A549 (cell line): ENCODE results near the gene LCP1. TPM values are rescaled to one million over a fixed set of nuclear protein-coding genes. Genes with fewer than 3 reads are reported as not detected.

Source experiments
- ATAC-seq, 2 experiments: fragments of 200-7000 bp in 1 of 2; fragments of >200 bp in 1 of 2; cut with Nextera tagmentation in 1 of 2; cut with Tn5 transposase in 1 of 2; 3 replicates each; pipeline versions ENCODE4 v1.8.0 to v1.9.1; 2018 to 2020; ENCODE audit warnings: mild to moderate bottlenecking in 1 of 2, moderate library complexity in 1 of 2
- CTCF ChIA-PET: fragments of 300-600 bp; sonication (Branson Sonifier 250); formaldehyde crosslinking; extraction: SDS; loops from one replicate; lab custom pipeline; 2021; ENCODE audit warnings: antibody characterized with exemption, inconsistent platforms; lab: Yijun Ruan, JAX
- POLR2A ChIA-PET: fragments of 350-600 bp; formaldehyde crosslinking; extraction: SDS; loops from one replicate; lab custom pipeline; 2021; ENCODE audit warnings: antibody characterized with exemption, inconsistent platforms; lab: Yijun Ruan, JAX
- DNase-seq, 2 experiments: peaks; one replicate each; pipeline versions ENCODE4 v3.0.0 to v3.0.0-alpha.2; 2011 to 2016; ENCODE audit warnings: low read depth in 1 of 2, low spot score in 1 of 2
- FAIRE-seq: peaks from 2 replicates; lab custom pipeline; 2011; peaks lifted over from hg19 to GRCh38; lab: Jason Lieb, UNC
- H3K27ac ChIP-seq, 2 experiments: fragments of >200 bp; sonication (Bioruptor Twin); formaldehyde crosslinking; 3 replicates each; pipeline ENCODE4 v1.5.1; 2016 to 2017
- H3K4me1 ChIP-seq: fragments of >200 bp; sonication (Bioruptor Twin); formaldehyde crosslinking; 3 replicates; pipeline ENCODE4 v1.6.1; 2016
- H3K4me2 ChIP-seq: fragments of >200 bp; sonication (Bioruptor Twin); formaldehyde crosslinking; 3 replicates; pipeline ENCODE4 v1.6.1; 2016
- H3K4me3 ChIP-seq: fragments of >200 bp; sonication (Bioruptor Twin); formaldehyde crosslinking; 3 replicates; pipeline ENCODE4 v1.5.1; 2016
- H3K9me3 ChIP-seq: fragments of >200 bp; sonication (Bioruptor Twin); formaldehyde crosslinking; 3 replicates; pipeline ENCODE4 v1.6.1; 2016
- CBX2 ChIP-seq: fragments of 200-600 bp; sonication (generic); IDR thresholded peaks from 2 replicates; pipeline ENCODE4 v1.6.1; 2016; ENCODE audit warnings: low read depth, mild to moderate bottlenecking, borderline replicate concordance
- CBX8 ChIP-seq: fragments of 200-600 bp; sonication (generic); IDR thresholded peaks from 2 replicates; pipeline ENCODE4 v1.6.1; 2016
- CHD4 ChIP-seq: fragments of 200-600 bp; sonication (generic); IDR thresholded peaks from 2 replicates; pipeline ENCODE4 v1.6.1; 2016; ENCODE audit warnings: antibody characterized with exemption, mild to moderate bottlenecking, borderline replicate concordance
- FOSL2 ChIP-seq, 2 experiments: fragments of 450-650 bp in 1 of 2; fragments of >200 bp in 1 of 2; sonication (Bioruptor Twin) in 1 of 2; formaldehyde crosslinking; IDR thresholded peaks; 2 replicates each; pipeline versions ENCODE4 v1.5.0 to v1.6.1; 2016 to 2020; ENCODE audit warnings: mild to moderate bottlenecking in 1 of 2, moderate library complexity in 1 of 2
- GATA3 ChIP-seq: IDR thresholded peaks from 2 replicates; pipeline ENCODE4 v1.6.1; 2012; ENCODE audit warnings: borderline replicate concordance
- HDAC2 ChIP-seq: fragments of 200-600 bp; sonication (generic); IDR thresholded peaks from 2 replicates; pipeline ENCODE4 v1.6.1; 2016
- HOXA7 ChIP-seq: fragments of 250-450 bp; sonication (Bioruptor Pico); IDR thresholded peaks from 2 replicates; pipeline ENCODE4 v1.5.0; 2020; ENCODE audit warnings: mild to moderate bottlenecking, moderate library complexity
- HOXB13 ChIP-seq: fragments of 250-450 bp; sonication (Bioruptor Pico); IDR thresholded peaks from 2 replicates; pipeline ENCODE4 v1.5.0; 2020; ENCODE audit warnings: low read depth, mild to moderate bottlenecking, moderate library complexity
- KDM5A ChIP-seq: fragments of 200-600 bp; sonication (generic); IDR thresholded peaks from 2 replicates; pipeline ENCODE4 v1.6.1; 2016; ENCODE audit warnings: antibody characterized with exemption, mild to moderate bottlenecking
- MYC ChIP-seq: IDR thresholded peaks from 2 replicates; pipeline ENCODE4 v1.6.1; 2012; ENCODE audit warnings: mild to moderate bottlenecking, inconsistent platforms, low read length, improper control_type of control experiment, borderline replicate concordance
- NPAS2 ChIP-seq: fragments of 250-450 bp; sonication (Bioruptor Pico); IDR thresholded peaks from 2 replicates; pipeline ENCODE4 v1.8.0; 2022; ENCODE audit warnings: mild to moderate bottlenecking, moderate library complexity, borderline replicate concordance
- NR3C1 ChIP-seq: fragments of >200 bp; sonication (Bioruptor Twin); formaldehyde crosslinking; IDR thresholded peaks from 3 replicates; pipeline ENCODE4 v1.6.1; 2017
- PHF8 ChIP-seq: fragments of 200-600 bp; sonication (generic); IDR thresholded peaks from 2 replicates; pipeline ENCODE4 v1.6.1; 2016; ENCODE audit warnings: low read depth, mild to moderate bottlenecking, antibody characterized with exemption, moderate library complexity, borderline replicate concordance
- POLR2A ChIP-seq: IDR thresholded peaks from 2 replicates; pipeline ENCODE4 v1.6.1; 2012; ENCODE audit warnings: mild to moderate bottlenecking, low read length
- POLR2AphosphoS2 ChIP-seq: conservative IDR thresholded peaks from 2 replicates; pipeline ENCODE4 v1.6.1; 2012; ENCODE audit warnings: low read length, improper control_type of control experiment, inconsistent platforms
- RAD21 ChIP-seq, 2 experiments: fragments of >200 bp in 1 of 2; sonication (Bioruptor Twin) in 1 of 2; formaldehyde crosslinking in 1 of 2; IDR thresholded peaks in 1 of 2; conservative IDR thresholded peaks in 1 of 2; 2 replicates in 1 of 2; 3 replicates in 1 of 2; pipeline ENCODE4 v1.6.1; 2012 to 2018; ENCODE audit warnings: inconsistent platforms in 1 of 2
- RARB ChIP-seq: fragments of 250-450 bp; sonication (Bioruptor Pico); IDR thresholded peaks from 2 replicates; pipeline ENCODE4 v1.8.0; 2021; ENCODE audit warnings: mild to moderate bottlenecking, moderate library complexity
- RCOR1 ChIP-seq: fragments of 150-350 bp; IDR thresholded peaks from 2 replicates; pipeline ENCODE4 v1.6.1; 2014; ENCODE audit warnings: antibody characterized with exemption, low read length, low read depth
- SMC3 ChIP-seq: fragments of >200 bp; sonication (Bioruptor Twin); formaldehyde crosslinking; IDR thresholded peaks from 3 replicates; pipeline ENCODE4 v1.6.1; 2018; ENCODE audit warnings: inconsistent platforms
- SREBF2 ChIP-seq: fragments of 450-650 bp; IDR thresholded peaks from 2 replicates; pipeline ENCODE4 v1.6.1; 2014; ENCODE audit warnings: mild to moderate bottlenecking, moderate library complexity
- ZFP36 ChIP-seq: fragments of 450-650 bp; IDR thresholded peaks from 2 replicates; pipeline ENCODE4 v1.6.1; 2014; ENCODE audit warnings: borderline replicate concordance; ENCODE audit not compliant: partially characterized antibody
- ZNF302 ChIP-seq: fragments of 250-450 bp; sonication (Bioruptor Pico); IDR thresholded peaks from 2 replicates; pipeline ENCODE4 v1.9.0; 2021; ENCODE audit warnings: inconsistent platforms, mild to moderate bottlenecking, moderate library complexity
- WGBS: methylation state at CpG from one replicate; pipeline ENCODE4 v1.1.6; 2017; ENCODE audit errors: missing lambda C conversion rate; 5-methylcytosine and 5-hydroxymethylcytosine counted together
- polyA plus RNA-seq, 4 experiments: library from polyadenylated mRNA; depleted of rRNA in 3 of 4; stranded (reverse); fragments of >200 nt; fragmentation: RNase III in 1 of 4; extraction: RNeasy Plus Mini Kit Qiagen cat#74134 plus additional on column Dnase treatment in 1 of 4; gene quantifications; 2 replicates in 3 of 4; 3 replicates in 1 of 4; pipeline ENCODE4 v1.2.3, GENCODE V29; 2011 to 2017
- TF ChIP-seq, protein P1 (sequence below): fragments of 250-450 bp; sonication (Bioruptor Pico); IDR thresholded peaks from 2 replicates; pipeline ENCODE4 v1.5.0; 2021; ENCODE audit warnings: mild to moderate bottlenecking, moderate library complexity, borderline replicate concordance
- TF ChIP-seq, protein P2 (sequence below): IDR thresholded peaks from 2 replicates; pipeline ENCODE4 v1.6.1; 2012
- TF ChIP-seq, protein P3 (sequence below): fragments of 150-350 bp; IDR thresholded peaks from 2 replicates; pipeline ENCODE4 v1.6.1; 2014; ENCODE audit warnings: low read depth, mild to moderate bottlenecking, low read length
- TF ChIP-seq, protein P4 (sequence below): fragments of >200 bp; sonication (Bioruptor Twin); formaldehyde crosslinking; IDR thresholded peaks from 2 replicates; pipeline ENCODE4 v1.6.1; 2016
- TF ChIP-seq, protein P5 (sequence below): IDR thresholded peaks from 2 replicates; pipeline ENCODE4 v1.6.1; 2012
- TF ChIP-seq, protein P6 (sequence below): fragments of 200-600 bp; sonication (generic); IDR thresholded peaks from 2 replicates; pipeline ENCODE4 v1.6.1; 2016; ENCODE audit warnings: antibody characterized with exemption, mild to moderate bottlenecking, moderate library complexity
- TF ChIP-seq, protein P7 (sequence below): fragments of 450-650 bp; IDR thresholded peaks from 2 replicates; pipeline ENCODE4 v1.6.1; 2014; ENCODE audit warnings: antibody characterized with exemption

The LCP1 gene
- polyA plus RNA-seq, 2 of the 4 experiments (the other 2 are of a cell fraction): 0.09 to 0.19 TPM

DNA sequence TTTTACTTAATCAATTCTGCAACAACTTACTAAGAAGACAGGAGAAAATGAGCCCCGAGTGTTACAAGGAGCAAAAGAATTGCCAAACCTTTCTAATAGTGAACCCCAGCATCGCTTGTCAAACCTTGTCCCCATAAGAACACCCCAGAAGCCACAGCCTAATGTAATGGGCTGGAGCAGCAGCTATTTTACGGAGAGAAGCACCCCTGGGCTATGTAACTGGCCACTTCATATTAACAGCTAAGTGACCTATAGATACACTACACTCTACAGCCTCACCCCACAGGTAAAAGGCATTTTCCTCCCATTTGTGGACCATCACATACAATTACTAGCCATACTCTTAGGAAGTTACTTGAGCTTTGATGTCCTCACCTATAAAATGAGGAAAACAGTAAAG is 49.9 kb downstream of the LCP1 start:
- H3K9me3 ChIP-seq: no peaks in the 10 kb centered on the region
- TF ChIP-seq, protein P1, sequence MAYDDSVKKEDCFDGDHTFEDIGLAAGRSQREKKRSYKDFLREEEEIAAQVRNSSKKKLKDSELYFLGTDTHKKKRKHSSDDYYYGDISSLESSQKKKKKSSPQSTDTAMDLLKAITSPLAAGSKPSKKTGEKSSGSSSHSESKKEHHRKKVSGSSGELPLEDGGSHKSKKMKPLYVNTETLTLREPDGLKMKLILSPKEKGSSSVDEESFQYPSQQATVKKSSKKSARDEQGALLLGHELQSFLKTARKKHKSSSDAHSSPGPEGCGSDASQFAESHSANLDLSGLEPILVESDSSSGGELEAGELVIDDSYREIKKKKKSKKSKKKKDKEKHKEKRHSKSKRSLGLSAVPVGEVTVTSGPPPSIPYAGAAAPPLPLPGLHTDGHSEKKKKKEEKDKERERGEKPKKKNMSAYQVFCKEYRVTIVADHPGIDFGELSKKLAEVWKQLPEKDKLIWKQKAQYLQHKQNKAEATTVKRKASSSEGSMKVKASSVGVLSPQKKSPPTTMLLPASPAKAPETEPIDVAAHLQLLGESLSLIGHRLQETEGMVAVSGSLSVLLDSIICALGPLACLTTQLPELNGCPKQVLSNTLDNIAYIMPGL (CRISPR knock-in tag): no peak
- TF ChIP-seq SMC3 (no peak), RCOR1 (no peak), NR3C1 (no peak), NPAS2 (CRISPR knock-in tag) (no peak), RAD21 (conservative IDR thresholded peaks at IDR 0.05 in 1 of 2, IDR thresholded peaks at IDR 0.05 in 1 of 2) (no peak), HOXB13 (CRISPR knock-in tag) (no peak), GATA3 (no peak), POLR2A (no peak), PHF8 (no peak), KDM5A (no peak), CBX8 (no peak), FOSL2 (IDR thresholded peaks at IDR 0.05) (no peak), FOSL2 (CRISPR knock-in tag; IDR thresholded peaks at IDR 0.05) (no peak), POLR2AphosphoS2 (no peak)
- TF ChIP-seq, protein P2, sequence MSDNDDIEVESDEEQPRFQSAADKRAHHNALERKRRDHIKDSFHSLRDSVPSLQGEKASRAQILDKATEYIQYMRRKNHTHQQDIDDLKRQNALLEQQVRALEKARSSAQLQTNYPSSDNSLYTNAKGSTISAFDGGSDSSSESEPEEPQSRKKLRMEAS: no peak
- TF ChIP-seq, protein P3, sequence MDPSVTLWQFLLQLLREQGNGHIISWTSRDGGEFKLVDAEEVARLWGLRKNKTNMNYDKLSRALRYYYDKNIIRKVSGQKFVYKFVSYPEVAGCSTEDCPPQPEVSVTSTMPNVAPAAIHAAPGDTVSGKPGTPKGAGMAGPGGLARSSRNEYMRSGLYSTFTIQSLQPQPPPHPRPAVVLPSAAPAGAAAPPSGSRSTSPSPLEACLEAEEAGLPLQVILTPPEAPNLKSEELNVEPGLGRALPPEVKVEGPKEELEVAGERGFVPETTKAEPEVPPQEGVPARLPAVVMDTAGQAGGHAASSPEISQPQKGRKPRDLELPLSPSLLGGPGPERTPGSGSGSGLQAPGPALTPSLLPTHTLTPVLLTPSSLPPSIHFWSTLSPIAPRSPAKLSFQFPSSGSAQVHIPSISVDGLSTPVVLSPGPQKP: no peak
- TF ChIP-seq, all 56 proteins: peak for 0
- Histone ChIP-seq H3K4me2 (no peak overlapping the region), H3K27ac (no peak overlapping the region), H3K4me1 (no peaks in the 10 kb centered on the region), H3K4me3 (no peak overlapping the region)
- ATAC-seq: no peak
- ChIA-PET CTCF (interaction anchor here (0.9 to 1.1 kb wide), 2 partner anchors 19 to 69 kb away, joined by 3 read pairs; no protein-coding TSS in a partner anchor), POLR2A (no interaction called here)
- WGBS: 50% methylated on average over 3 of the region's 3 CpGs
- no peak for FAIRE-seq
- no peak for DNase-seq

DNA sequence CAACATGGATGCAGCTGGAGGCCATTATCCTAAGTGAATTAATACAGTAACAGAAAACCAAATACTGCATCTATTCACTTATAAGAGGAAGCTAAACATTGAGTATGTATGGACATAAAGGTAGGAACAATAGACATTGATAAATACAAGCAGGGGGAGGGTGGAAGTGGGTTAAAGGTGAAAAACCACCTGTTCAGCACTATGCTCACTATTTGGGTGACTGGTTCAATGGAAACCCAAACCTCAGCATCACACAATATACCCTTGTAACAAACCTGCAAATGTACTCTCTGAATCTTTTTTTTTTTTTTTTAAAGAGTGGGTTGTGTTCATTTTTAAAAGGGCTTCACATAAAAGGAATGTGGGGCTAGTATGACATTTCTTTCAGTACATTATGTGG is 50.3 kb downstream of the LCP1 start:
- CTCF ChIA-PET: interaction anchor here (0.9 to 1.1 kb wide), 2 partner anchors 19 to 69 kb away, joined by 3 read pairs; no protein-coding TSS in a partner anchor

More for the DNA sequence above, 50.3 kb downstream of the LCP1 start:
- DNase-seq (no peak), ATAC-seq (no peak), FAIRE-seq (no peak)
- TF ChIP-seq, protein P4, sequence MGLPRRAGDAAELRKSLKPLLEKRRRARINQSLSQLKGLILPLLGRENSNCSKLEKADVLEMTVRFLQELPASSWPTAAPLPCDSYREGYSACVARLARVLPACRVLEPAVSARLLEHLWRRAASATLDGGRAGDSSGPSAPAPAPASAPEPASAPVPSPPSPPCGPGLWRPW: no peak
- TF ChIP-seq, protein P2: no peak
- TF ChIP-seq HOXA7 (CRISPR knock-in tag) (no peak), SMC3 (no peak), ZFP36 (no peak), HDAC2 (no peak), RARB (CRISPR knock-in tag) (no peak), ZNF302 (CRISPR knock-in tag) (no peak), CBX2 (no peak), MYC (no peak), CHD4 (no peak), FOSL2 (IDR thresholded peaks at IDR 0.05) (no peak), FOSL2 (CRISPR knock-in tag; IDR thresholded peaks at IDR 0.05) (no peak), SREBF2 (no peak), POLR2AphosphoS2 (no peak)
- TF ChIP-seq, protein P5, sequence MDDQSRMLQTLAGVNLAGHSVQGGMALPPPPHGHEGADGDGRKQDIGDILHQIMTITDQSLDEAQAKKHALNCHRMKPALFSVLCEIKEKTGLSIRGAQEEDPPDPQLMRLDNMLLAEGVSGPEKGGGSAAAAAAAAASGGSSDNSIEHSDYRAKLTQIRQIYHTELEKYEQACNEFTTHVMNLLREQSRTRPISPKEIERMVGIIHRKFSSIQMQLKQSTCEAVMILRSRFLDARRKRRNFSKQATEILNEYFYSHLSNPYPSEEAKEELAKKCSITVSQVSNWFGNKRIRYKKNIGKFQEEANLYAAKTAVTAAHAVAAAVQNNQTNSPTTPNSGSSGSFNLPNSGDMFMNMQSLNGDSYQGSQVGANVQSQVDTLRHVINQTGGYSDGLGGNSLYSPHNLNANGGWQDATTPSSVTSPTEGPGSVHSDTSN: no peak
- TF ChIP-seq, protein P6, sequence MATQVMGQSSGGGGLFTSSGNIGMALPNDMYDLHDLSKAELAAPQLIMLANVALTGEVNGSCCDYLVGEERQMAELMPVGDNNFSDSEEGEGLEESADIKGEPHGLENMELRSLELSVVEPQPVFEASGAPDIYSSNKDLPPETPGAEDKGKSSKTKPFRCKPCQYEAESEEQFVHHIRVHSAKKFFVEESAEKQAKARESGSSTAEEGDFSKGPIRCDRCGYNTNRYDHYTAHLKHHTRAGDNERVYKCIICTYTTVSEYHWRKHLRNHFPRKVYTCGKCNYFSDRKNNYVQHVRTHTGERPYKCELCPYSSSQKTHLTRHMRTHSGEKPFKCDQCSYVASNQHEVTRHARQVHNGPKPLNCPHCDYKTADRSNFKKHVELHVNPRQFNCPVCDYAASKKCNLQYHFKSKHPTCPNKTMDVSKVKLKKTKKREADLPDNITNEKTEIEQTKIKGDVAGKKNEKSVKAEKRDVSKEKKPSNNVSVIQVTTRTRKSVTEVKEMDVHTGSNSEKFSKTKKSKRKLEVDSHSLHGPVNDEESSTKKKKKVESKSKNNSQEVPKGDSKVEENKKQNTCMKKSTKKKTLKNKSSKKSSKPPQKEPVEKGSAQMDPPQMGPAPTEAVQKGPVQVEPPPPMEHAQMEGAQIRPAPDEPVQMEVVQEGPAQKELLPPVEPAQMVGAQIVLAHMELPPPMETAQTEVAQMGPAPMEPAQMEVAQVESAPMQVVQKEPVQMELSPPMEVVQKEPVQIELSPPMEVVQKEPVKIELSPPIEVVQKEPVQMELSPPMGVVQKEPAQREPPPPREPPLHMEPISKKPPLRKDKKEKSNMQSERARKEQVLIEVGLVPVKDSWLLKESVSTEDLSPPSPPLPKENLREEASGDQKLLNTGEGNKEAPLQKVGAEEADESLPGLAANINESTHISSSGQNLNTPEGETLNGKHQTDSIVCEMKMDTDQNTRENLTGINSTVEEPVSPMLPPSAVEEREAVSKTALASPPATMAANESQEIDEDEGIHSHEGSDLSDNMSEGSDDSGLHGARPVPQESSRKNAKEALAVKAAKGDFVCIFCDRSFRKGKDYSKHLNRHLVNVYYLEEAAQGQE: no peak
- TF ChIP-seq, protein P7, sequence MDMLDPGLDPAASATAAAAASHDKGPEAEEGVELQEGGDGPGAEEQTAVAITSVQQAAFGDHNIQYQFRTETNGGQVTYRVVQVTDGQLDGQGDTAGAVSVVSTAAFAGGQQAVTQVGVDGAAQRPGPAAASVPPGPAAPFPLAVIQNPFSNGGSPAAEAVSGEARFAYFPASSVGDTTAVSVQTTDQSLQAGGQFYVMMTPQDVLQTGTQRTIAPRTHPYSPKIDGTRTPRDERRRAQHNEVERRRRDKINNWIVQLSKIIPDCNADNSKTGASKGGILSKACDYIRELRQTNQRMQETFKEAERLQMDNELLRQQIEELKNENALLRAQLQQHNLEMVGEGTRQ: no peak
- Histone ChIP-seq H3K4me2 (no peak overlapping the region), H3K4me3 (no peak overlapping the region), H3K9me3 (no peaks in the 10 kb centered on the region), H3K4me1 (no peaks in the 10 kb centered on the region), H3K27ac (no peak overlapping the region)
- POLR2A ChIA-PET: no interaction called here
